Hair follicle dermal papilla cell (primary cell): ENCODE measurements around the gene SLC31A2. TPM values are rescaled to one million over a fixed set of nuclear protein-coding genes. Genes with fewer than 3 reads are reported as not detected.

Source experiments
- total RNA-seq: library from RNA; depleted of rRNA; stranded (reverse); fragments of >200 nt; gene quantifications from 2 replicates; pipeline ENCODE4 v1.2.3, GENCODE V29; 2012

Gene SLC31A2
- 9.4 and 15.4 TPM in 2 replicates for total RNA-seq

GRCh38 chr9:113150670-113151611 lies at the start of gene SLC31A2:
TSS of gene SLC31A2 (plus strand) at chr9:113151007. CDS start at chr9:113151075, 68 bp downstream.

Other genes with a start within 250 kb of the SLC31A2 start
- 4.7 and 6.3 TPM in 2 replicates for gene ZNF883, start 138.8 kb upstream of the SLC31A2 start, total RNA-seq
- gene ZFP37, start 94.3 kb upstream of the SLC31A2 start, total RNA-seq: 3.6 and 4.5 TPM in 2 replicates
- gene FKBP15, start 70.3 kb downstream of the SLC31A2 start, total RNA-seq: 28.2 and 30.5 TPM in 2 replicates
- 24.8 and 26.3 TPM in 2 replicates for gene SLC31A1, start 70.5 kb downstream of the SLC31A2 start, total RNA-seq
- 30.7 and 34.0 TPM in 2 replicates for gene CDC26, start 124.6 kb downstream of the SLC31A2 start, total RNA-seq
- 17.0 and 22.6 TPM in 2 replicates for gene PRPF4, start 124.7 kb downstream of the SLC31A2 start, total RNA-seq
- gene RNF183, start 152.4 kb downstream of the SLC31A2 start, total RNA-seq: not detected in 2 replicates
- 1.6 and 2.2 TPM in 2 replicates for gene WDR31, start 189.3 kb downstream of the SLC31A2 start, total RNA-seq
- not detected in 2 replicates for gene BSPRY, start 198.5 kb downstream of the SLC31A2 start, total RNA-seq
- gene HDHD3, start 226.0 kb downstream of the SLC31A2 start, total RNA-seq: 8.9 and 10.7 TPM in 2 replicates